K562 (cell line): ENCODE measurements around the gene C1orf198. TPM values are rescaled to one million over a fixed set of nuclear protein-coding genes. Genes with fewer than 3 reads are reported as not detected.

Source experiments
- E2F3 ChIP-seq: fragments of 250-450 bp; sonication (Bioruptor Pico); IDR thresholded peaks from 2 replicates; pipeline ENCODE4 v1.4.0; 2020; ENCODE audit warnings: mild to moderate bottlenecking
- GATAD2A ChIP-seq: fragments of 450-650 bp; IDR thresholded peaks from 2 replicates; pipeline ENCODE4 v1.6.1; 2017
- GTF2A2 ChIP-seq: IDR thresholded peaks from 2 replicates; pipeline ENCODE4 v1.6.1; 2016; ENCODE audit warnings: mild to moderate bottlenecking, missing genetic modification characterization, missing compliant biosample characterization
- MEF2A ChIP-seq: IDR thresholded peaks from 2 replicates; pipeline ENCODE4 v1.6.1; 2011; ENCODE audit warnings: low read depth, mild to moderate bottlenecking, low read length, moderate library complexity; ENCODE audit not compliant: control insufficient read depth
- TOE1 ChIP-seq, 2 experiments: fragments of 450-650 bp in 1 of 2; sonication (generic) in 1 of 2; formaldehyde crosslinking in 1 of 2; IDR thresholded peaks; 2 replicates each; pipeline versions ENCODE4 v1.7.1 to v1.8.0; 2016 to 2022; ENCODE audit warnings: borderline replicate concordance in 2 of 2, mild to moderate bottlenecking in 2 of 2, antibody characterized with exemption in 1 of 2, inconsistent platforms in 1 of 2, low read depth in 1 of 2, missing genetic modification reagents in 1 of 2, moderate library complexity in 1 of 2
- ZNF3 ChIP-seq: fragments of 250-450 bp; sonication (Bioruptor Pico); IDR thresholded peaks from 2 replicates; pipeline ENCODE4 v1.5.0; 2021; ENCODE audit warnings: mild to moderate bottlenecking, moderate library complexity
- ZNF668 ChIP-seq: fragments of 250-450 bp; sonication (Bioruptor Pico); IDR thresholded peaks from 2 replicates; pipeline ENCODE4 v1.8.0; 2022; ENCODE audit warnings: mild to moderate bottlenecking, inconsistent platforms
- polyA plus RNA-seq, 8 experiments: library from polyadenylated mRNA; depleted of rRNA in 4 of 8; stranded (reverse) in 5 of 8; unstranded in 3 of 8; fragments of >200 nt; fragmentation: Nextera tagmentation in 2 of 8; fragmentation: Illumina TruSeq in 1 of 8; extraction: Ambion mirVana in 2 of 8; extraction: Trizol in 1 of 8; gene quantifications; 2 replicates each; pipeline versions ENCODE4 v1.2.1 to v1.2.3, GENCODE V29; 2011 to 2014; ENCODE audit warnings: inconsistent platforms in 1 of 8, missing spikeins in 1 of 8
- total RNA-seq, 7 experiments: library from RNA; depleted of rRNA in 6 of 7; stranded (reverse); fragments of >200 nt in 6 of 7; fragmentation: Illumina TruSeq in 2 of 7; extraction: Trizol in 2 of 7; gene quantifications; 2 replicates each; pipeline versions ENCODE4 v1.2.1 to v1.2.3, GENCODE V29; 2011 to 2021; ENCODE audit warnings: low replicate concordance in 1 of 7
- TF ChIP-seq, protein P1 (sequence below): fragments of 150-350 bp; conservative IDR thresholded peaks from 2 replicates; pipeline ENCODE4 v1.6.1; 2014; ENCODE audit warnings: low read length
- TF ChIP-seq, protein P2 (sequence below), 2 experiments: IDR thresholded peaks; 2 replicates each; pipeline ENCODE4 v1.6.1; 2011; ENCODE audit warnings: borderline replicate concordance in 1 of 2, control low read depth in 1 of 2, low read depth in 1 of 2, low read length in 1 of 2, mild to moderate bottlenecking in 1 of 2, mixed read lengths in 1 of 2, moderate library complexity in 1 of 2; ENCODE audit not compliant: insufficient read depth in 1 of 2, insufficient read length in 1 of 2, poor library complexity in 1 of 2, severe bottlenecking in 1 of 2; ENCODE audit errors: extremely low read depth in 1 of 2
- TF ChIP-seq, protein P3 (sequence below), 2 experiments: fragments of 250-450 bp in 1 of 2; fragments of 450-650 bp in 1 of 2; sonication (Bioruptor Pico) in 1 of 2; IDR thresholded peaks; 2 replicates each; pipeline versions ENCODE4 v1.6.1 to v1.8.0; 2016 to 2021; ENCODE audit warnings: mild to moderate bottlenecking in 2 of 2, moderate library complexity in 2 of 2, missing compliant biosample characterization in 1 of 2, missing genetic modification characterization in 1 of 2

The C1orf198 gene
- total and polyA plus RNA-seq, 9 of the 15 experiments (the other 6 are each of a cell fraction or from before 2014, with no cell fraction given), result 2.0 to 15.1 (median 10.4) TPM

DNA sequence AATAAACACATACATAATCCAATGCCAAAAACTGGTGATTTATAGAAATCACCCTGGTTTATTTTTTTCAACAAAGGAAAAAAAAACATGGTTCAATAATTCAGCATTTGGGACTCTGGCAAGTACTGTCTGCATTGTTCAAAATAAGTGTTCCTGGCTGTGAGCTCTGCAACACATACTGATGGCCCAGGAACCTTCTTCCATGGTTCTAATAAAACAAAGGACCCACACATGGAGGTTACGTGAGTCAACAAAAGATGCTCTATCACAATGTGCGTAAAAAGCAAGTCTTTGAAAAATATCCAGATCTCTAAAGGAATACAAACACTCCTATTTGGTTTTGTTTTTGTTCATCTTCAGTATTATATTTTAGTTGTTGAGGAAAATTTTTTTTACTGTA, 37.9 kb upstream of the C1orf198 start (continued):
- no peak for TF ChIP-seq MEF2A
- TF ChIP-seq, protein P1, sequence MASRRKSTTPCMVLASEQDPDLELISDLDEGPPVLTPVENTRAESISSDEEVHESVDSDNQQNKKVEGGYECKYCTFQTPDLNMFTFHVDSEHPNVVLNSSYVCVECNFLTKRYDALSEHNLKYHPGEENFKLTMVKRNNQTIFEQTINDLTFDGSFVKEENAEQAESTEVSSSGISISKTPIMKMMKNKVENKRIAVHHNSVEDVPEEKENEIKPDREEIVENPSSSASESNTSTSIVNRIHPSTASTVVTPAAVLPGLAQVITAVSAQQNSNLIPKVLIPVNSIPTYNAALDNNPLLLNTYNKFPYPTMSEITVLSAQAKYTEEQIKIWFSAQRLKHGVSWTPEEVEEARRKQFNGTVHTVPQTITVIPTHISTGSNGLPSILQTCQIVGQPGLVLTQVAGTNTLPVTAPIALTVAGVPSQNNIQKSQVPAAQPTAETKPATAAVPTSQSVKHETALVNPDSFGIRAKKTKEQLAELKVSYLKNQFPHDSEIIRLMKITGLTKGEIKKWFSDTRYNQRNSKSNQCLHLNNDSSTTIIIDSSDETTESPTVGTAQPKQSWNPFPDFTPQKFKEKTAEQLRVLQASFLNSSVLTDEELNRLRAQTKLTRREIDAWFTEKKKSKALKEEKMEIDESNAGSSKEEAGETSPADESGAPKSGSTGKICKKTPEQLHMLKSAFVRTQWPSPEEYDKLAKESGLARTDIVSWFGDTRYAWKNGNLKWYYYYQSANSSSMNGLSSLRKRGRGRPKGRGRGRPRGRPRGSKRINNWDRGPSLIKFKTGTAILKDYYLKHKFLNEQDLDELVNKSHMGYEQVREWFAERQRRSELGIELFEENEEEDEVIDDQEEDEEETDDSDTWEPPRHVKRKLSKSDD, result no peak
- no peak for TF ChIP-seq ZNF3 (CRISPR knock-in tag)
- no peak for TF ChIP-seq TOE1 (IDR thresholded peaks at IDR 0.05; ENCODE audit: borderline replicate concordance)
- no peak for TF ChIP-seq TOE1 (CRISPR knock-in tag; IDR thresholded peaks at IDR 0.05; ENCODE audit: borderline replicate concordance, low read depth)
- TF ChIP-seq GTF2A2 (tag), result no peak
- no peak for TF ChIP-seq E2F3 (CRISPR knock-in tag)
- TF ChIP-seq GATAD2A, result no peak
- TF ChIP-seq, protein P2, sequence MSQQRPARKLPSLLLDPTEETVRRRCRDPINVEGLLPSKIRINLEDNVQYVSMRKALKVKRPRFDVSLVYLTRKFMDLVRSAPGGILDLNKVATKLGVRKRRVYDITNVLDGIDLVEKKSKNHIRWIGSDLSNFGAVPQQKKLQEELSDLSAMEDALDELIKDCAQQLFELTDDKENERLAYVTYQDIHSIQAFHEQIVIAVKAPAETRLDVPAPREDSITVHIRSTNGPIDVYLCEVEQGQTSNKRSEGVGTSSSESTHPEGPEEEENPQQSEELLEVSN (IDR thresholded peaks at IDR 0.05; ENCODE audit: borderline replicate concordance in 1 of 2, extremely low read depth in 1 of 2, insufficient read depth in 1 of 2, insufficient read length in 1 of 2, low read depth in 1 of 2, low read length in 1 of 2, poor library complexity in 1 of 2, severe bottlenecking in 1 of 2), result no peak
- TF ChIP-seq, protein P3, sequence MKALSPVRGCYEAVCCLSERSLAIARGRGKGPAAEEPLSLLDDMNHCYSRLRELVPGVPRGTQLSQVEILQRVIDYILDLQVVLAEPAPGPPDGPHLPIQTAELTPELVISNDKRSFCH (CRISPR knock-in tag; IDR thresholded peaks at IDR 0.05), result no peak
- TF ChIP-seq, protein P3 (tag; IDR thresholded peaks at IDR 0.05), result no peak
- no peak for TF ChIP-seq ZNF668 (CRISPR knock-in tag)
